Measurements from ENCODE around the gene CD300LD. TPM values are rescaled to one million over a fixed set of nuclear protein-coding genes. Genes with fewer than 3 reads are reported as not detected.

CD300LD gene
- total RNA-seq, 1 experiment from 2014 or later = not detected

DNA sequence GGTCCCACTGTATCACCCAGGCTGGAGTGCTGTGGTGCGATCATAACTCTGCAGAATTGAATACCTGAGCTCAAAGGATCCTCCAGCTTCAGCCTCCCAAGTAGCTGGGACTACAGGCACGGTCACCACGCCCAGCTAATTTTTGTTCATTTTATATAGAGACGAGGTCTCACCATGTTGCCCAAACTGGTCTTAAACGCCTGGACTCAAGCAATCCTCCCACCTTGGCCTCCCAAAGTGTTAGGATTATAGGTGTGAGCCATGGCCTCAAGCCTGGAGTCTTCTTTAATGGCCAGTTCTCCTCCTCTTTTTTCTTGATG lies 61.3 kb downstream of the CD300LD start:
- no peaks in the 10 kb centered on the region for H3K9me3 ChIP-seq (ENCODE audit: low read length)
- no peaks in the 10 kb centered on the region for H3K36me3 ChIP-seq (ENCODE audit: insufficient read depth, low read length)
- H3K9me2 ChIP-seq (replicated peaks; ENCODE audit: insufficient read depth, low read length) = no peaks in the 10 kb centered on the region
- H3K27me3 ChIP-seq (ENCODE audit: low read length) = no peaks in the 10 kb centered on the region
- no peak overlapping the region for H3K4me2 ChIP-seq (ENCODE audit: low read depth, low read length, poor library complexity, severe bottlenecking)
- peaks cover 5% of the 10 kb centered on the region; the same call in 1 of the 2 replicates for H3K4me1 ChIP-seq (ENCODE audit: low read length)
- no peak overlapping the region for H3K4me3 ChIP-seq (ENCODE audit: low read length)
- H3K9ac ChIP-seq (ENCODE audit: low read length) = no peak overlapping the region
- H3K27ac ChIP-seq (ENCODE audit: low read length) = no peak overlapping the region
- no peaks in the 10 kb centered on the region for H3K79me2 ChIP-seq (ENCODE audit: low read length)
- H2AFZ ChIP-seq (ENCODE audit: low read length) = no peak overlapping the region
- DNase-seq = no peak
- no peaks in the 10 kb centered on the region for H4K20me1 ChIP-seq (ENCODE audit: insufficient read depth, low read depth, low read length)

Other genes starting within 250 kb of the CD300LD start
- not detected in 2 replicates for gene BTBD17, start 230.4 kb downstream of the CD300LD start, total RNA-seq (2014; rRNA removed; shearing (Covaris generic); ENCODE audit: low replicate concordance)
- gene GPR142, start 224.8 kb downstream of the CD300LD start, total RNA-seq (2014; rRNA removed; shearing (Covaris generic); ENCODE audit: low replicate concordance) = not detected in 2 replicates
- not detected in 2 replicates for gene GPRC5C, start 160.2 kb downstream of the CD300LD start, total RNA-seq (2014; rRNA removed; shearing (Covaris generic); ENCODE audit: low replicate concordance)
- not detected in 2 replicates for gene CD300A, start 125.6 kb downstream of the CD300LD start, total RNA-seq (2014; rRNA removed; shearing (Covaris generic); ENCODE audit: low replicate concordance)
- gene CD300LB, start 60.8 kb downstream of the CD300LD start, total RNA-seq (2014; rRNA removed; shearing (Covaris generic); ENCODE audit: low replicate concordance) = not detected in 2 replicates
- not detected in 2 replicates for gene CD300C, start 46.2 kb downstream of the CD300LD start, total RNA-seq (2014; rRNA removed; shearing (Covaris generic); ENCODE audit: low replicate concordance)
- gene CD300H, start 24.8 kb downstream of the CD300LD start, total RNA-seq (2014; rRNA removed; shearing (Covaris generic); ENCODE audit: low replicate concordance) = not detected in 2 replicates
- not detected in 2 replicates for gene CD300E, start 31.5 kb upstream of the CD300LD start, total RNA-seq (2014; rRNA removed; shearing (Covaris generic); ENCODE audit: low replicate concordance)
- not detected in 2 replicates for gene CD300LF, start 120.6 kb upstream of the CD300LD start, total RNA-seq (2014; rRNA removed; shearing (Covaris generic); ENCODE audit: low replicate concordance)
- 0.07 TPM in 1 of 2 replicates, not detected in the other for gene RAB37, start 145.0 kb upstream of the CD300LD start, total RNA-seq (2014; rRNA removed; shearing (Covaris generic); ENCODE audit: low replicate concordance)
- 24.4 and 38.3 TPM in 2 replicates for gene NHERF1, start 156.3 kb upstream of the CD300LD start, total RNA-seq (2014; rRNA removed; shearing (Covaris generic); ENCODE audit: low replicate concordance)
- 25.3 and 66.8 TPM in 2 replicates for gene NAT9, start 184.1 kb upstream of the CD300LD start, total RNA-seq (2014; rRNA removed; shearing (Covaris generic); ENCODE audit: low replicate concordance)

Measured in Karpas-422 (cell line).